Hematopoietic multipotent progenitor cell treated with erythropoietin and hydrocortisone succinate and interleukin-3 and kit ligand, for 15 days (in vitro differentiated cells): Measurements from ENCODE around the gene HBD.

Experiments used
- DNase-seq: peaks from one replicate; pipeline ENCODE4 v3.0.0-alpha.2; 2015; ENCODE audit warnings: low spot score

The HBD gene

GRCh38 chr11:5234381-5234834 is at the start of gene HBD:
Gene HBD (minus strand): TSS chr11:5234483. CDS start chr11:5234433, 50 bp downstream.
- peak; percentile 86 for DNase-seq

- DNase-seq = peak; percentile 68
These were observed 49.6 kb upstream of the HBD start for GRCh38 chr11:5283882-5284281.

- peak; percentile 65 for DNase-seq
These were observed 48.8 kb upstream of the HBD start for GRCh38 chr11:5283086-5283485.

- peak; percentile 53 for DNase-seq
These were observed 48.3 kb upstream of the HBD start for GRCh38 chr11:5282628-5283027.

- peak; percentile 72 for DNase-seq
These were observed 47.3 kb upstream of the HBD start for GRCh38 chr11:5281596-5281995.

- DNase-seq = peak; percentile 100
These were observed 46.4 kb upstream of the HBD start for GRCh38 chr11:5280582-5281102.

GRCh38 chr11:5279471-5280090 is 45.3 kb upstream of the HBD start:
- peak; percentile 63 for DNase-seq

GRCh38 chr11:5277807-5278382 is 43.6 kb upstream of the HBD start:
- peak; percentile 61 for DNase-seq

- DNase-seq = peak; percentile 66
These were observed 42.4 kb upstream of the HBD start for GRCh38 chr11:5276697-5277096.

GRCh38 chr11:5275369-5276110 is 41.3 kb upstream of the HBD start:
- DNase-seq = peak; percentile 97

GRCh38 chr11:5274395-5274794 is 40.1 kb upstream of the HBD start:
- DNase-seq = peak; percentile 56

- no peak for DNase-seq
These were observed 38.2 kb upstream of the HBD start for GRCh38 chr11:5272395-5273017.

GRCh38 chr11:5269715-5270147 is 35.4 kb upstream of the HBD start, which contains the start of gene HBE1:
Gene HBE1 (minus strand): TSS chr11:5269945. CDS start chr11:5269890, 55 bp downstream.
- no peak for DNase-seq

- DNase-seq = no peak
These were observed 32.8 kb upstream of the HBD start for GRCh38 chr11:5267033-5267563.

- no peak for DNase-seq
These were observed 32.3 kb upstream of the HBD start for GRCh38 chr11:5266609-5267008.

GRCh38 chr11:5265832-5266231 is 31.5 kb upstream of the HBD start:
- no peak for DNase-seq

- DNase-seq = no peak
These were observed 24.4 kb upstream of the HBD start for GRCh38 chr11:5258543-5259262.

GRCh38 chr11:5257296-5257695 is 23.0 kb upstream of the HBD start:
- no peak for DNase-seq

- peak; percentile 34 for DNase-seq
These were observed 20.5 kb upstream of the HBD start, which contains the start of gene HBG2 for GRCh38 chr11:5254646-5255413. Gene HBG2 (minus strand): TSS chr11:5254781. CDS start chr11:5254728, 53 bp downstream.

GRCh38 chr11:5254023-5254422 is 19.7 kb upstream of the HBD start:
- DNase-seq = peak; percentile 62
